Measurements from ENCODE around the gene RIC8A. TPM values are rescaled to one million over a fixed set of nuclear protein-coding genes. Genes with fewer than 3 reads are reported as not detected.
A peak's percentile ranks its signal among the peaks of the same experiment; 100 is the strongest.

The RIC8A gene
- total RNA-seq, 1 experiment from 2014 or later, result 180 TPM

GRCh38 chr11:252666-253065 lies 45.2 kb downstream of the RIC8A start:
- ATAC-seq (no peak), DNase-seq (no peak)
- Histone ChIP-seq H3K4me1 (ENCODE audit: insufficient read depth, low read length) (no peaks in the 10 kb centered on the region), H3K9me2 (replicated peaks; ENCODE audit: low read length) (no peaks in the 10 kb centered on the region), H3K36me3 (ENCODE audit: low read depth, low read length) (peaks cover 30% of the 10 kb centered on the region), H3K9me3 (ENCODE audit: low read length) (no peaks in the 10 kb centered on the region), H3K4me3 (ENCODE audit: low read length) (no peak overlapping the region), H3K27ac (ENCODE audit: low read length) (no peak overlapping the region), H4K20me1 (ENCODE audit: low read length) (no peaks in the 10 kb centered on the region), H3K9ac (ENCODE audit: low read length) (no peak overlapping the region), H3K79me2 (ENCODE audit: low read length) (no peaks in the 10 kb centered on the region), H3F3A (ENCODE audit: low read length, unreplicated experiment) (no peaks in the 10 kb centered on the region), H3K4me2 (ENCODE audit: low read length) (no peak overlapping the region), H3K27me3 (ENCODE audit: low read length) (no peaks in the 10 kb centered on the region), H2AFZ (ENCODE audit: low read length) (no peak overlapping the region)
- ChIA-PET POLR2A (ENCODE audit: unreplicated experiment) (no interaction called here), CTCF (no interaction called here)
- BruUV-seq (replicated peaks), result TSS peak; percentile 61
- intact Hi-C loops (cut with micrococcal nuclease), result no loop called here
- TF ChIP-seq CTCF (conservative IDR thresholded peaks at IDR 0.05; ENCODE audit: low read depth, low read length) (no peak), EZH2 (IDR thresholded peaks at IDR 0.05; ENCODE audit: low read length, unreplicated experiment) (no peak), EZH2phosphoT487 (IDR thresholded peaks at IDR 0.05; ENCODE audit: borderline replicate concordance, low read length) (no peak)

GRCh38 chr11:253160-253885 lies 45.8 kb downstream of the RIC8A start:
- no peaks in the 10 kb centered on the region for H3K79me2 ChIP-seq (ENCODE audit: low read length)
- DNase-seq (no peak), ATAC-seq (no peak)
- H3K9me3 ChIP-seq (ENCODE audit: low read length), result no peaks in the 10 kb centered on the region
- no TSS peak for BruUV-seq (replicated peaks)
- peaks cover 30% of the 10 kb centered on the region for H3K36me3 ChIP-seq (ENCODE audit: low read depth, low read length)
- POLR2A ChIA-PET (ENCODE audit: unreplicated experiment), result no interaction called here
- H3K27me3 ChIP-seq (ENCODE audit: low read length), result no peaks in the 10 kb centered on the region
- intact Hi-C loops (cut with micrococcal nuclease), result no loop called here
- no peak overlapping the region for H3K4me2 ChIP-seq (ENCODE audit: low read length)
- H2AFZ ChIP-seq (ENCODE audit: low read length), result no peak overlapping the region
- TF ChIP-seq EZH2 (IDR thresholded peaks at IDR 0.05; ENCODE audit: low read length, unreplicated experiment) (no peak), EZH2phosphoT487 (IDR thresholded peaks at IDR 0.05; ENCODE audit: borderline replicate concordance, low read length) (no peak), CTCF (conservative IDR thresholded peaks at IDR 0.05; ENCODE audit: low read depth, low read length) (no peak)
- no peaks in the 10 kb centered on the region for H4K20me1 ChIP-seq (ENCODE audit: low read length)
- H3F3A ChIP-seq (ENCODE audit: low read length, unreplicated experiment), result no peaks in the 10 kb centered on the region
- no peaks in the 10 kb centered on the region for H3K9me2 ChIP-seq (replicated peaks; ENCODE audit: low read length)
- H3K27ac ChIP-seq (ENCODE audit: low read length), result no peak overlapping the region
- no peak overlapping the region for H3K4me3 ChIP-seq (ENCODE audit: low read length)
- CTCF ChIA-PET, result no interaction called here
- no peak overlapping the region for H3K9ac ChIP-seq (ENCODE audit: low read length)
- H3K4me1 ChIP-seq (ENCODE audit: insufficient read depth, low read length), result no peaks in the 10 kb centered on the region

GRCh38 chr11:253886-254270 lies 46.4 kb downstream of the RIC8A start:
- Histone ChIP-seq H3K27ac (ENCODE audit: low read length) (no peak overlapping the region), H3K9ac (ENCODE audit: low read length) (no peak overlapping the region), H2AFZ (ENCODE audit: low read length) (no peak overlapping the region), H3K4me1 (ENCODE audit: insufficient read depth, low read length) (no peaks in the 10 kb centered on the region), H3K9me3 (ENCODE audit: low read length) (no peaks in the 10 kb centered on the region), H3K9me2 (replicated peaks; ENCODE audit: low read length) (no peaks in the 10 kb centered on the region), H3K27me3 (ENCODE audit: low read length) (no peaks in the 10 kb centered on the region), H3K36me3 (ENCODE audit: low read depth, low read length) (peaks cover 25% of the 10 kb centered on the region), H3K4me2 (ENCODE audit: low read length) (no peak overlapping the region), H4K20me1 (ENCODE audit: low read length) (no peaks in the 10 kb centered on the region), H3K4me3 (ENCODE audit: low read length) (no peak overlapping the region), H3F3A (ENCODE audit: low read length, unreplicated experiment) (no peaks in the 10 kb centered on the region), H3K79me2 (ENCODE audit: low read length) (no peaks in the 10 kb centered on the region)
- DNase-seq, result no peak
- TF ChIP-seq EZH2 (IDR thresholded peaks at IDR 0.05; ENCODE audit: low read length, unreplicated experiment), result no peak
- TF ChIP-seq EZH2phosphoT487 (IDR thresholded peaks at IDR 0.05; ENCODE audit: borderline replicate concordance, low read length), result no peak
- TF ChIP-seq CTCF (conservative IDR thresholded peaks at IDR 0.05; ENCODE audit: low read depth, low read length), result no peak
- ATAC-seq, result no peak
- intact Hi-C loops (cut with micrococcal nuclease), result no loop called here
- ChIA-PET CTCF (no interaction called here), POLR2A (ENCODE audit: unreplicated experiment) (no interaction called here)
- BruUV-seq (replicated peaks), result no TSS peak

All from PC-3 (cell line).